Cortex of kidney (tissue), 1 donor: ENCODE data around the gene NAV3.

Source experiments
- DNase-seq: peaks from one replicate; lab custom pipeline; 2025; lab: John Stamatoyannopoulos, UW

NAV3 gene

GRCh38 chr12:77993658-77994057 is 163.0 kb downstream of the NAV3 start:
- DNase-seq, result no peak

GRCh38 chr12:77995436-77996167 is 164.9 kb downstream of the NAV3 start:
- DNase-seq, result no peak

GRCh38 chr12:77996670-77997069 is 166.0 kb downstream of the NAV3 start:
- DNase-seq, result no peak

GRCh38 chr12:77998236-77998786 is 167.6 kb downstream of the NAV3 start:
- no peak for DNase-seq

- DNase-seq, result no peak
Measured at GRCh38 chr12:77999074-77999715, 168.5 kb downstream of the NAV3 start.

GRCh38 chr12:78002878-78003277 is 172.2 kb downstream of the NAV3 start:
- no peak for DNase-seq

- no peak for DNase-seq
Measured at GRCh38 chr12:78004249-78005093, 173.8 kb downstream of the NAV3 start.

GRCh38 chr12:78005094-78005492 is 174.4 kb downstream of the NAV3 start:
- no peak for DNase-seq

- DNase-seq, result no peak
Measured at GRCh38 chr12:78007173-78007572, 176.5 kb downstream of the NAV3 start.

GRCh38 chr12:78009031-78009430 is 178.3 kb downstream of the NAV3 start:
- no peak for DNase-seq

- no peak for DNase-seq
Measured at GRCh38 chr12:78018171-78018910, 187.6 kb downstream of the NAV3 start.

- DNase-seq, result no peak
Measured at GRCh38 chr12:78018939-78019338, 188.2 kb downstream of the NAV3 start.

- DNase-seq, result no peak
Measured at GRCh38 chr12:78028426-78028825, 197.7 kb downstream of the NAV3 start.

- no peak for DNase-seq
Measured at GRCh38 chr12:78034025-78034424, 203.3 kb downstream of the NAV3 start.

- DNase-seq, result no peak
Measured at GRCh38 chr12:78035901-78036606, 205.4 kb downstream of the NAV3 start.

- DNase-seq, result no peak
Measured at GRCh38 chr12:78036874-78037273, 206.2 kb downstream of the NAV3 start.

- no peak for DNase-seq
Measured at GRCh38 chr12:78037707-78038106, 207.0 kb downstream of the NAV3 start.

GRCh38 chr12:78038541-78038940 is 207.8 kb downstream of the NAV3 start:
- DNase-seq, result no peak

- no peak for DNase-seq
Measured at GRCh38 chr12:78038986-78039385, 208.3 kb downstream of the NAV3 start.

GRCh38 chr12:78040111-78040510 is 209.4 kb downstream of the NAV3 start:
- DNase-seq, result no peak

GRCh38 chr12:78050790-78051189 is 220.1 kb downstream of the NAV3 start:
- no peak for DNase-seq
